Measurements from ENCODE around the gene SLC24A4. TPM values are rescaled to one million over a fixed set of nuclear protein-coding genes. Genes with fewer than 3 reads are reported as not detected.

Gene SLC24A4
- total RNA-seq, 4 donors from 2014 or later = 0.81 to 3.6 (median 1.4) TPM

GRCh38 chr14:92280554-92281262 is 42.3 kb upstream of the SLC24A4 start:
- no peak for ATAC-seq

GRCh38 chr14:92282669-92283068 is 40.3 kb upstream of the SLC24A4 start:
- H3K27ac ChIP-seq = no peak overlapping the region
- WGBS, 2 donors (ENCODE audit: low coverage in 1 of 2) = 94 to 100% methylated on average over 1 to 2 of the region's 2 CpGs
- peaks cover under 1% of the 10 kb centered on the region for H3K27me3 ChIP-seq
- no peaks in the 10 kb centered on the region for H3K36me3 ChIP-seq
- H3K9me3 ChIP-seq = peaks cover 0 to 16% (median 0%) of the 10 kb centered on the region in 3 donors
- no peak overlapping the region for H3K4me3 ChIP-seq
- TF ChIP-seq POLR2AphosphoS5 (IDR thresholded peaks at IDR 0.05) (no peak), EP300 (IDR thresholded peaks at IDR 0.05) (no peak), POLR2A (IDR thresholded peaks at IDR 0.05) (no peak), CTCF (IDR thresholded peaks at IDR 0.05) (no peak)
- no peak for ATAC-seq
- H3K4me1 ChIP-seq = no peaks in the 10 kb centered on the region

More at GRCh38 chr14:92280554-92281262, 42.3 kb upstream of the SLC24A4 start:
- H3K27ac ChIP-seq = no peak overlapping the region
- H3K9me3 ChIP-seq = peaks cover 0 to 16% (median 0%) of the 10 kb centered on the region in 3 donors
- H3K4me1 ChIP-seq = no peaks in the 10 kb centered on the region
- 93 to 94% methylated on average over 2 of the region's 4 CpGs for WGBS, 2 donors (ENCODE audit: low coverage in 1 of 2)
- peaks cover 16% of the 10 kb centered on the region for H3K27me3 ChIP-seq
- no peaks in the 10 kb centered on the region for H3K36me3 ChIP-seq
- TF ChIP-seq EP300 (IDR thresholded peaks at IDR 0.05) (no peak), POLR2AphosphoS5 (IDR thresholded peaks at IDR 0.05) (no peak), POLR2A (IDR thresholded peaks at IDR 0.05) (no peak)
- no peak overlapping the region for H3K4me3 ChIP-seq

- no peak for ATAC-seq
- H3K4me1 ChIP-seq = no peaks in the 10 kb centered on the region
- H3K27ac ChIP-seq = no peak overlapping the region
- no peaks in the 10 kb centered on the region for H3K36me3 ChIP-seq
- TF ChIP-seq EP300 (IDR thresholded peaks at IDR 0.05) (no peak), POLR2A (IDR thresholded peaks at IDR 0.05) (no peak), POLR2AphosphoS5 (IDR thresholded peaks at IDR 0.05) (no peak), CTCF (IDR thresholded peaks at IDR 0.05) (no peak)
- H3K9me3 ChIP-seq = peaks cover 0 to 16% (median 0%) of the 10 kb centered on the region in 3 donors
- WGBS, 2 donors (ENCODE audit: low coverage in 1 of 2) = 80% methylated on average over 2 of the region's 3 CpGs; no CpG with 5 or more reads in 1 of the 2 donors
- H3K4me3 ChIP-seq = no peak overlapping the region
- peaks cover 23% of the 10 kb centered on the region for H3K27me3 ChIP-seq
These were observed 37.7 kb upstream of the SLC24A4 start for GRCh38 chr14:92285311-92285710.

GRCh38 chr14:92287987-92288386 is 35.0 kb upstream of the SLC24A4 start:
- H3K27ac ChIP-seq = no peak overlapping the region
- H3K36me3 ChIP-seq = no peaks in the 10 kb centered on the region
- H3K4me3 ChIP-seq = no peak overlapping the region
- no CpG with 5 or more reads among the region's 10 CpGs for WGBS, 2 donors (ENCODE audit: low coverage in 1 of 2)
- H3K4me1 ChIP-seq = no peaks in the 10 kb centered on the region
- peaks cover 23% of the 10 kb centered on the region for H3K27me3 ChIP-seq
- TF ChIP-seq POLR2A (IDR thresholded peaks at IDR 0.05) = no peak
- TF ChIP-seq POLR2AphosphoS5 (IDR thresholded peaks at IDR 0.05) = no peak
- no peak for TF ChIP-seq EP300 (IDR thresholded peaks at IDR 0.05)
- no peak for TF ChIP-seq CTCF (IDR thresholded peaks at IDR 0.05)
- H3K9me3 ChIP-seq = peaks cover 0 to under 1% (median 0%) of the 10 kb centered on the region in 3 donors
- no peak for ATAC-seq

GRCh38 chr14:92288994-92289660 is 33.8 kb upstream of the SLC24A4 start:
- no peak overlapping the region for H3K4me3 ChIP-seq
- no peak for TF ChIP-seq EP300 (IDR thresholded peaks at IDR 0.05)
- no peak for TF ChIP-seq POLR2A (IDR thresholded peaks at IDR 0.05)
- TF ChIP-seq POLR2AphosphoS5 (IDR thresholded peaks at IDR 0.05) = no peak
- no peak for TF ChIP-seq CTCF (IDR thresholded peaks at IDR 0.05)
- 28 to 32% methylated on average over 7 to 8 of the region's 9 CpGs for WGBS, 2 donors (ENCODE audit: low coverage in 1 of 2)
- ATAC-seq = no peak
- no peaks in the 10 kb centered on the region for H3K4me1 ChIP-seq
- no peak overlapping the region for H3K27ac ChIP-seq
- no peaks in the 10 kb centered on the region for H3K9me3 ChIP-seq
- H3K36me3 ChIP-seq = no peaks in the 10 kb centered on the region
- peaks cover 23% of the 10 kb centered on the region for H3K27me3 ChIP-seq
